ENCODE results near the gene SPIN1. TPM values are rescaled to one million over a fixed set of nuclear protein-coding genes. Genes with fewer than 3 reads are reported as not detected.

SPIN1 gene
- total RNA-seq, 2 donors from 2014 or later, result 21.8 to 42.8 TPM

Other genes with a start within 250 kb of the SPIN1 start
- not detected for gene SPATA31C2, start 250.0 kb upstream of the SPIN1 start, total RNA-seq
- 1 to 10 TPM in 1 of 2 donors, not detected in 1; 3.9 TPM for gene NXNL2, start 146.7 kb downstream of the SPIN1 start, total RNA-seq